GDM1 (cell line): ENCODE results near the gene PROKR1.

ENCODE experiments used
- DNase-seq: peaks from one replicate; lab custom pipeline; 2025; lab: John Stamatoyannopoulos, UW

PROKR1 gene

DNA sequence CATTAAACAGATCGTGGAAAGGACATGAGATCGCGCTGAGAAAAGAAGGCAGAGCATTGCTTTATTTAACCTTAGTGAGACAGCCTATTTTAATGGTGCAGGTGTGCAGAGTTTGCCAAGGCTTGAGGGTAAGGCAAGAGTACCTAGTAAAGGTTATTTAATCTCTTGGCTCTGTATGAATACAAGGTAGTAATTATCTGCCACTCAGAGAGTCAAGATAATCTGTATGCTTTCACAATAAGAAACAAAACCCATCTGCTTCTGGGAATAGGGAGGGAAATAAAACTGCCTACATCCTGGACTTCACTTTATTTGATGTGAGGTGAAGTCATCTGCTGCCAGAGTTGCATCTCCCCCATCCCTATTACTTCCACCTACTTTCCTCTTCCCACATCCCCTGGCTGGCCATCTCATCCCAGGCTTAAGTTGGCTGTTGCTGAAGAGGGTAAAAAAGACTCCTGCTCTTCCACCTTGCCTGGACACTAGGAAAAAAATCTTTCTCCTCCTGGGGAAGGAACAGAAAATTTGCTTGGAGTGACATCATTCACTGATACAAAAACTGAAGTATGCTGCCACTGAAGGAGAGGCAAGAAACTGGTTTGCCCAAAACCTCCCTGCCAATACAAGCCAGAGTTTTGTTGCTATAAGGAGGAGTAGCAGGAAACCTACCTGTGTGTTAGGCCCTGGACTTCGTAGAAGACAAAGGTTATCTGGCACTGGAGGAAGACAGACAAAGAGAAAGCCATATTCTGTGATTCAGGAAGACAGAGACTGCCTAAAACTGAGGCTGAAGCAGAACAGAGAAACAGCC is 55.4 kb downstream of the PROKR1 start:
- no peak for DNase-seq

GRCh38 chr2:68700560-68700959 is 57.2 kb downstream of the PROKR1 start:
- DNase-seq = no peak

DNA sequence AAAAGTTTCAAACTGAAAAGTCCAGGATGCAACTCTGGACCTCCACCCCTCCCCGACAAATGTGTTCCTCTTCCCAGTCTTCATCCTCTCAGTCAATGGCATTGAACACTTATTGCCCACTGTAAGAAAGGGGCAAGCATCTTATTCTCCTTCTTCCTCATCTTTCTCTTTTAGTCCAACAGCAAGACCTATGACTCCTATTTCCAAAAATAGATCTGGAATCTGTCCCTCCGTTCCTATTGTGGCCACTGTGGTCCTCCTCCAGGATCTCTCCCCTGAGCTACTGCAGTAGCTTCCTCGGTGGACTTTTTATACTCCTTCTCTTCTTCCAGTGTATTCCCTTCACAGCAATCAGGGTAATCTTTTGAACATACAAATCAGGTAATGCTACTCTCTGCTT is 63.3 kb downstream of the PROKR1 start:
- DNase-seq = no peak
